ENCODE data around the gene CLDN14.

GRCh38 chr21:36479415-36480402 lies at the start of gene CLDN14:
- TF ChIP-seq CTCF (IDR thresholded peaks at IDR 0.05) (no peak), POLR2AphosphoS5 (IDR thresholded peaks at IDR 0.05) (no peak), POLR2A (IDR thresholded peaks at IDR 0.05; ENCODE audit: low read depth) (no peak), EP300 (IDR thresholded peaks at IDR 0.05) (no peak)

Measured in esophagus muscularis mucosa (tissue), 4 donors.